GM19240 (cell line): ENCODE measurements around the gene CKLF.
A peak's percentile ranks its signal among the peaks of the same experiment; 100 is the strongest.
"Not testable (repeated sequence)": the region's sequence is repeated elsewhere in the genome, so short reads cannot be mapped to it uniquely, and the experiment has no call there.

Experiments used
- DNase-seq: peaks from one replicate; pipeline ENCODE4 v3.0.0; 2011; ENCODE audit warnings: low spot score; ENCODE audit not compliant: insufficient read length

The CKLF gene

GRCh38 chr16:66596986-66597848, 44.8 kb downstream of the CKLF start:
- DNase-seq, result no peak

GRCh38 chr16:66598111-66598510, 45.7 kb downstream of the CKLF start:
- no peak for DNase-seq

DNA sequence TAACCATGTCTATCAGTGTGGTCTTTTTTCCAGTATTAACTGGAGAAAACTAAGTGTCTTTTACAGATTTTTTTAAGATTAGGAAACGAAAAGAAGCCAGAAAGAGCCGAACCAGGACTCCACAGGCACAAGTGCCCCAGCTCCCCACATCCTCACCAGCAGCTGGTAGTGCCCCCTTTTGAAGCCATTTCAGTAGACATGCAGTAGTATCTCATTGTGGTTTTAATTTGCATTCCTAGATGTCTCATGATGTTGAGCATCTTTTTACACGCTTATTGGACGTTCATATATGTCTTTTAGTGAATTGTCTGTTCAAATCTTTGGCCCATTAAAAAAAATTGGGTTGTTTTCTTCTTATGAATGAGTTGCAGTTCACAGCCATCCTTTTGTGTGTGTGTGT, 47.4 kb downstream of the CKLF start:
- DNase-seq, result no peak

DNA sequence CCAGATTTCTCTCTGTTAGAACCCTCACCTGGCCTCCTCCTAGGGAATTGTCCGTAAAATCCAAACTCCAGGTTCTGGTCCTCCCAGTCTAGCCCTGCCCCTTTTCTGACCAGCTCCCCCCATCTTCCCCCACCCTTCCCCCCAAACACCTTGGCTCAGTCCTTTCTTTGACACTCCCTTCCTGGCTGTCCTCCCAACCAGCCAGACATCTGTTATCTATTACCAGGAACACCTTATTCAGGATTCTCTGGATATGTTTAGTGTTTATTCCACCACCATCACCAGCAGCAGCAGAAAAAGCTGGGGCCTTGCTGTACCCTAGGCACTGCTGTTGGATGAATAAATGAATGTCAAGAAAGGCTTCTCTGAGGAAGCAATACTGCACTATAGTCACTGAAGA, 48.1 kb downstream of the CKLF start:
- DNase-seq, result no peak

DNA sequence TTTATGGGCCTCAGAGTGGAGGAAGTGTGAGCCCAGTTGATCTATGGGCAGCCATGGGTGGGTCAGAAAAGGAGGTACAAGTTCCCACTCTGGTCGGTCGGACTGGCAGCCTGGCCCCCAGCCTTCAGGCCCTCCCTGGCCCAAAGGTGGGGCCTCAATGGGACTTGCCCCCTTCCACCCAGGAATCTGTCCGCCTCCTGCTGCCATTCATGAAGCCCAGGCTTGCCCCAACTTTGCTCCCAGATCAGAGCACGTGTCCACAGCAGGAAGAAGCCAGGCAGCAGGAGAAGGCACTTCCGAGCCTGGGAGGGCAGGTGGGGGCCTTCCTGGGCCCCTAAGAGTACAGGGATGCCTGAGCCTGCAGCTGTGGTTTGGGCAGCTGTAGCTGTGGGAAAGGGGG, 49.1 kb downstream of the CKLF start:
- DNase-seq, result no peak

- no peak for DNase-seq
Measured at GRCh38 chr16:66603537-66604375, 51.4 kb downstream of the CKLF start.

DNA sequence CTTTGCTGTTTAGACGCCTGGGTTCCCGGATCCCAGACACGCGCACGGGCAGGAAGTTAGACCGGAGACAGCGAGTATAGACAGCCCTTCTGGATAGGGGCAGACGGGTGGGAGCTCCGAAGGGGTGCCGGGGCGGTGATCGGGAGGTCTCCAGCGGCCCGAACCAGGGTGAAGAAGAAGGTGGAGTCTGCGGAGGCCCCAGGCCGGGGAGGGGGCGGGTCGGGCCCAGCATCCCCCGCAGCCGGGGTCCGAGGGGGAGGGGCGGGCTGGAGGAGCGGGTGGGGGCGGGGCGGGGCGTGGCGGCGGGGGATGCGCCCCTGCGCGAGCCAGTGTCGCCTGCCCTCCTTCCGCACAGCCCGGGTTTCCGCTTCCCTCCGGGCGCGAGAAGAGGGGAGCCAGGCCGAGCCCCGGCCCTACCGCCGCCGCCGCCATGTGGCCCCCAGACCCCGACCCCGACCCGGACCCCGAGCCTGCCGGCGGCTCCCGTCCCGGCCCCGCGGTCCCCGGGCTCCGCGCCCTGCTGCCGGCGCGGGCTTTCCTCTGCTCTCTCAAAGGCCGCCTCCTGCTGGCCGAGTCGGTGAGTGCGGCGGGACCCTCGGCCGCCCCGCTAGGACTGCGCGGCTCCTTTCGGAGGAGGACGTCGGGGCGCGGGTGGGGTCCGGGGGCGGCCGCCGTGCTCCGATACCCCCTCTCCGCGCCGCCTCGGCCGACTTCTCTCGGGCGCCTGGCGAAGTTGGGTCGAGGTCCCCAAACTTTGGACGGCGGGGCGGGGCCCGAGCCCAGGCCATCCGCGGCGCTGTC, 52.2 kb downstream of the CKLF start, which contains the start of gene CMTM3:
CMTM3 (plus strand) TSS at position 329 of the 801 bp plus-strand sequence; CDS start at position 431, 102 bp downstream.
- no peak for DNase-seq

DNA sequence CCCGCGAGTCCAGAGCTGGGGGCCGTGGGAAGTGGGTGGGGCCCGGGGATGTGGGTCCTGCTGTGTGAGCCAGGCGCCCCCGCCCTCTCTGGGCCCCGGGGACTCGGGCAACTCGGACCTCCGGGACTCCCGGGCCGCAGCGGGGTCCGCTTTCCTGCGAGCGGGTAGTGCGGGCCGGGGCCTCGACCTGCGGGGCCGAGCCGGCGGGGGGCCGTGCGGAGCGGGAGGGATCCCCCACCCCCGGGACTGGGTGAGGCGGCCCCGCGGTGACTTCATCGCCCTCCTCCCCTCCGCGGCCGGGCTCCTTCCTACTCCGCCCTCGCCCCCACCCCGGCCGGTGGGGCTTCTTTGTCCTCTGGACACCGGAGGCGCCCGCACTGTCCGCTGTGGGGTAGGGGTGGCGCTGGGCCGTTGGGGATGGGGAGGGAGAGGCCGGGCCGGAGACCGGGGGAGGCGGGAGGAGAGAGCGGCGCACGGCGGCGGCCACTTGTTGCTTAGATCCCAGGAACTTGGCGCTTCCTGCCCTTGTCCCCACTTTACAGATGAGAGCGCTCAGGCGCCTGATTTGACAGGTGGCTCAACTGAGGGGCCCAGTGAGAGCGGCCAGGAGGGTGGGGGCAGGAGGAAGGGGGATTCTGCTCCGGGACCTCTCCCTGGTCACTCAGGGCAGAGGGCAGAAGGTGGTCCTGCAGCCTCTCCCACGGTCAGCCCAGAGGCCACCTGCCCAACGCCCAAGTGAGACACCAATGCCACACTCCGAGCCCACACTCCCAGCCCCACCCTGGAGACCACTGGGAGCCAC, 53.0 kb downstream of the CKLF start:
- DNase-seq, result no peak

DNA sequence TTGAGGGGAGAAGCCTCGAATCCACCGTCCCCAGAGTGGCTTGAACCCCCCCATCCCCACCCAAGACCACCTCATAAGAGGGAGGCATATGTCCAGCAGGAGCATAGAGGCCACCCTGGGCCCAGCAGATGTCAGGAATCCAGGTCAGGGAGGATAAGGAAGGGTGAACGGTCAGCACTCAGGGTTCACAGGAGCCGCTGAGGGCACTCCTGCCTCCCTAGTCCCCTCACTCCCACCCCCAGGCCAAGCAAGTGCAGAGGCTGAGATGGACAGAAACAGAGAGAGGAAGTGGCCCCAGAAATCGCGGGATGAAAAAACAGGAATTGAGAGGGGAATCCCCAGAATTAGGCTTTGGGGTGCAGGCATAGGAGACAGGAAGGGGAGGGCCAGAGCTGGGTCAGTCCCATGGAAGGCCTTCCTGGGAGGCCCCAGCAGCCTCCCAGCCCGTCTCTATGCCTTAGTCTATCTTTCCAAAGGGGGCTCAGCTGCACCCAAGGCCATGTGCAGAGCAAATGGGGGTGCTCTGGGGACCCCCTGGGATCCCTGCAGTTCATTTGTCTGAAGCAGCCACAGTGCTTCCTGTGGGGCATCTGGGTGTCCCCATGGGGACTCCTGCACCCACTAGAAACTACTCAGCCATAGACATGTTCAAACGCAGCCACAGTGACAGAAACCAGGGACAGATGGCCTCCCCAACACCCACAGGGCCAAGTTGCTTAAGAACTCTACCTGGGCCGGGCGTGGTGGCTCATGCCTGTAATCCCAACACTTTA, 53.8 kb downstream of the CKLF start:
- DNase-seq, result no peak

DNA sequence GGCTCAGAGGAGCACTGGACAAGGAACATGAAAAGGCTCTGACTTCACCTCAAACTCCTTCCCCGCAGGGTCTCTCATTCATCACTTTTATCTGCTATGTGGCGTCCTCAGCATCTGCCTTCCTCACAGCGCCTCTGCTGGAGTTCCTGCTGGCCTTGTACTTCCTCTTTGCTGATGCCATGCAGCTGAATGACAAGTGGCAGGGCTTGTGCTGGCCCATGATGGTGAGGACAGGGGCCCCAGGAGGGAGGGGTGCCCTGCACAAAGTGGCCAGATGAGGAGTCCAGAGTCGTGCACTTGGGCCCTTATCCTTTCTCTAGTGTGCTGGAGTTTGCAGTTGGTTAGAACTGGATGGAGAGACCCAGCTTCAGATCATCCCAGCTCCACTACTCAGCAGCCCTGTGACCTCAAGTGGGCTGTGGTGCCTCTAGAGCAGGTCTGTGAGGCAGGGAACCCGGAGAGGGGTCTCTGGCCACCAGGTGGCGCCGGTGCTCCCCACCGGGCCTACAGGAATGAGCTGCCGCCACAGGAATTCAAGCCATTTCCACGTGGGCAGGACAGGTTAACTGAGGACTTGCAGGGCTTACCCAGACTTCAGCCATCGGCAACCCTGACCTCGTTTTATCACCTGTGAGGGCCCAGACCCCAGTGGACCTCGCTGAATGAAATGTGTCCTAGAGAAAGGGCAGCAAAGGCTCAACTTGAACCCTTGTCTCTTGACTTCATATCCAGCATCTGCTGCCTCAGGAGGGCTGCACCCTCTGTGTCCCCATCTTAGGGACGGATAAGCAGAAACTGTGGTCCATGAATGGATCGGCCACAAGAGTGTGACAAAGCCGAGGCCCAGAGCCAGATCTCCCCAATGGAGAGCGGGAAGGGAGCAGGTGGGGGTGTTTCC, 56.1 kb downstream of the CKLF start:
- peak; percentile 83 for DNase-seq

- DNase-seq, result no peak
Measured at GRCh38 chr16:66609139-66609510, 56.7 kb downstream of the CKLF start.

- no peak for DNase-seq
Measured at GRCh38 chr16:66610111-66610820, 57.9 kb downstream of the CKLF start.

GRCh38 chr16:66611911-66612310, 59.5 kb downstream of the CKLF start:
- not testable (repeated sequence) for DNase-seq

GRCh38 chr16:66612422-66612821, 60.0 kb downstream of the CKLF start:
- no peak for DNase-seq

- DNase-seq, result no peak
Measured at GRCh38 chr16:66614161-66614802, 61.9 kb downstream of the CKLF start.
